Thoracic aorta (tissue), 2 donors: Measurements from ENCODE around the gene COL6A3. TPM values are rescaled to one million over a fixed set of nuclear protein-coding genes. Genes with fewer than 3 reads are reported as not detected.

ENCODE experiments used
- ATAC-seq: fragments of 150-250 bp; one replicate; pipeline ENCODE4 v1.8.0; 2017; ENCODE audit warnings: low read depth; ENCODE audit not compliant: insufficient number of reproducible peaks, low FRiP score
- DNase-seq: peaks from one replicate; pipeline ENCODE4 v3.0.0-alpha.2; 2020; ENCODE audit warnings: low spot score
- H3K27ac ChIP-seq, 2 donors: fragments of 200-600 bp; sonication (generic); 1 replicate in 1 of 2; 2 replicates in 1 of 2; pipeline ENCODE4 v1.5.1; 2016; ENCODE audit warnings: mild to moderate bottlenecking in 2 of 2, moderate library complexity in 2 of 2
- H3K27me3 ChIP-seq: fragments of 200-600 bp; sonication (generic); replicated peaks from 2 replicates; pipeline ENCODE4 v1.6.0; 2016; ENCODE audit warnings: mild to moderate bottlenecking; ENCODE audit not compliant: insufficient read depth
- H3K36me3 ChIP-seq: fragments of 200-600 bp; sonication (generic); one replicate; pipeline ENCODE4 v1.5.1; 2016
- H3K4me1 ChIP-seq, 2 donors: fragments of 200-600 bp; sonication (generic); 1 replicate in 1 of 2; 2 replicates in 1 of 2; pipeline versions ENCODE4 v1.5.1 to v1.6.0; 2016; ENCODE audit warnings: low read depth in 2 of 2, mild to moderate bottlenecking in 1 of 2; ENCODE audit not compliant: control insufficient read depth in 1 of 2
- H3K4me3 ChIP-seq: fragments of 200-600 bp; sonication (generic); 2 replicates; pipeline ENCODE4 v1.5.1; 2016; ENCODE audit warnings: mild to moderate bottlenecking
- H3K9me3 ChIP-seq: fragments of 200-600 bp; sonication (generic); 2 replicates; pipeline ENCODE4 v1.5.1; 2016
- total RNA-seq, 2 donors: library from RNA; depleted of rRNA; stranded (reverse); fragments of >200 nt; gene quantifications; one replicate each; pipeline versions ENCODE4 v1.1.0 to v1.2.3, GENCODE V29; 2016
- TF ChIP-seq, protein P1 (sequence below): fragments of 200-600 bp; sonication (generic); IDR thresholded peaks from one replicate; pipeline ENCODE4 v1.5.1; 2019; ENCODE audit warnings: antibody characterized with exemption

COL6A3 gene
- total RNA-seq, 2 donors from 2014 or later, result 118 to 155 TPM

DNA sequence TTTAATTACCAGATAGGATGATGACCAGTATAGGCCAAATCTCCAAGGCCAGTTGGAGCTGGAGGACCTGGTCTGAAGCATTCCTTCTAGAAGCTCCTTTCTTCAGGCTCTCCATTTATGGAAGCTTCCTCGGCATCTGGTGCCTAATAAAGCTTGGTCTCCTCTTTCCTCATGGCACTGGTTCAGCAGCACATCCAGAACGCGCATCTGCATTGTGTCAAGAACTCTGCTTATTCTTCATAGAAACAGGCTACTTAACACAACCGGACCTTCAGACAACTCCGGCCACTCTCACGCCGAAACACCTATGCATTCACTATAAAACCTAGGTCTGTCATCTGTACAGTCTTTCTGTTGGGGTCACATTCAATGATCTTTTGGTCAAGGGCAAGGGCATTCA is 99.8 kb downstream of the COL6A3 start:
- peak overlapping the region; percentile 94 to 98 for H3K27ac ChIP-seq
- no peaks in the 10 kb centered on the region for H3K9me3 ChIP-seq
- H3K4me1 ChIP-seq, result peaks cover 27 to 59% of the 10 kb centered on the region in 2 donors
- TF ChIP-seq, protein P1, sequence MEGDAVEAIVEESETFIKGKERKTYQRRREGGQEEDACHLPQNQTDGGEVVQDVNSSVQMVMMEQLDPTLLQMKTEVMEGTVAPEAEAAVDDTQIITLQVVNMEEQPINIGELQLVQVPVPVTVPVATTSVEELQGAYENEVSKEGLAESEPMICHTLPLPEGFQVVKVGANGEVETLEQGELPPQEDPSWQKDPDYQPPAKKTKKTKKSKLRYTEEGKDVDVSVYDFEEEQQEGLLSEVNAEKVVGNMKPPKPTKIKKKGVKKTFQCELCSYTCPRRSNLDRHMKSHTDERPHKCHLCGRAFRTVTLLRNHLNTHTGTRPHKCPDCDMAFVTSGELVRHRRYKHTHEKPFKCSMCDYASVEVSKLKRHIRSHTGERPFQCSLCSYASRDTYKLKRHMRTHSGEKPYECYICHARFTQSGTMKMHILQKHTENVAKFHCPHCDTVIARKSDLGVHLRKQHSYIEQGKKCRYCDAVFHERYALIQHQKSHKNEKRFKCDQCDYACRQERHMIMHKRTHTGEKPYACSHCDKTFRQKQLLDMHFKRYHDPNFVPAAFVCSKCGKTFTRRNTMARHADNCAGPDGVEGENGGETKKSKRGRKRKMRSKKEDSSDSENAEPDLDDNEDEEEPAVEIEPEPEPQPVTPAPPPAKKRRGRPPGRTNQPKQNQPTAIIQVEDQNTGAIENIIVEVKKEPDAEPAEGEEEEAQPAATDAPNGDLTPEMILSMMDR, result no peak
- DNase-seq (no peak), ATAC-seq (no peak)
- no peak overlapping the region for H3K4me3 ChIP-seq
- no peaks in the 10 kb centered on the region for H3K27me3 ChIP-seq
- H3K36me3 ChIP-seq, result no peaks in the 10 kb centered on the region

DNA sequence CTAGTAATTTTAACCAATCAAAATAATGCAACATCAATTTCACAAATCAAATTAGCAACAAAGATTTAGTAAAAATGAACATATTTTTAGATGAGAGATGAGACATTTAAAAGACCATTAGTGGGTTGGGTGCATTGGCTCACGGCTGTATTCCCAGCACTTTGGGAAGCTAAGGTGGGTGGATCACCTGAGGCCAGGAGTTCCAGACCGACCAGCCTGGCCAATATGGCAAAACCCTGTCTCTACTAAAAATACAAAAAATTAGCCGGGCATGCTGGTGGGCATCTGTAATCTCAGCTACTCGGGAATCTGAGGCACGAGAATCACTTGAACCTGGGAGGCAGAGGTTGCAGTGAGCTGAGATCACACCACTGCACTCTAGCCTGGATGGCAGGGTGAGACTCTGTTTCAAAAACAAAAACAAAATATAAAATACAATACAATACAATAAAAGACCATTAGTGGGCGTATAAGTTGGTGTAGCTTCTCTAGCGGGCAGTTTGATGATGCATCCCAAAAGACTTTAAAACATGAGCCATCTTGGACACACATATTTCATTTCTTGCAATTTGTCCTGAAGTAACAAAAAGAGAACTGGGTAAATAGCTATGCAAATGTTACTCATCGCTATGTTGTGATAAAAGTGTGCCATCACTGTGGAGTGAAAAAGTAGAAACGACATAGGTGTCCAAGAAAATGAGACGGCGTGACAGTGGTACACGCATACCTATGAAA is 101.8 kb downstream of the COL6A3 start:
- no peaks in the 10 kb centered on the region for H3K9me3 ChIP-seq
- DNase-seq (no peak), ATAC-seq (no peak)
- H3K36me3 ChIP-seq, result no peaks in the 10 kb centered on the region
- H3K4me1 ChIP-seq, result peaks cover 31 to 66% of the 10 kb centered on the region in 2 donors
- H3K27ac ChIP-seq, result peak overlapping the region in 1 of 2 donors; percentile 11
- TF ChIP-seq, protein P1, result no peak
- H3K27me3 ChIP-seq, result no peaks in the 10 kb centered on the region
- no peak overlapping the region for H3K4me3 ChIP-seq

DNA sequence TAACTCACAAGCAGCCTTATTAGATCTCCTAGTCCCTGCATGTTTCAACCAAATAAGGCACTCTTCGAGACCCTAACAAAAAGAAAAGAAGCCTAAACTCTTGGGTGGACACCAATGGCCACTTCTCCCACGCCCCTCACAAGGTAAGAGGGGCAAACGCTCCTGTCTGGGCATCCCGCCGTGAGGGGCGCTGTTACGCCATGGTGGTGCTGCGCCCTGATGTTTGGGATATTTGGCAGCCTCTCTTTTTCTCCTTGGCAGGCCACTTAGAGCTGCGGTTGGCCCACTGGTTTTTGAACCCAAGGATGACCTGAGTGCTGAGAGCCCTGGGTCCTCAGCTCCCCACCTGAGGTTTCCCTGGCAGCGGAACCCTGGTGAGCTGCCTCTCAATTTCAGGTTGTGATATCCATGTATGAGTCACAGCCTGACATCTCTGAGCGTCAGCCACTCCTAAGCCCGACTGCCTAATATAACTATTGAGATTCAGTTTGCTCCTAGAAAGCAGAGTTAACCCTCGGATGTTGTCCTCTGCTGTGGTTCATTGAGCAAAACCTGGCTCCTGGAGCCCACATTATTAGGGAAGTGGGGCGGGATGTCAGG is 103.3 kb downstream of the COL6A3 start:
- Histone ChIP-seq H3K27ac (peak overlapping the region in 1 of 2 donors; percentile 55), H3K36me3 (no peaks in the 10 kb centered on the region), H3K4me1 (peaks cover 26 to 60% of the 10 kb centered on the region in 2 donors), H3K4me3 (no peak overlapping the region), H3K9me3 (no peaks in the 10 kb centered on the region), H3K27me3 (no peaks in the 10 kb centered on the region)
- ATAC-seq (no peak), DNase-seq (no peak)
- TF ChIP-seq, protein P1, result no peak

DNA sequence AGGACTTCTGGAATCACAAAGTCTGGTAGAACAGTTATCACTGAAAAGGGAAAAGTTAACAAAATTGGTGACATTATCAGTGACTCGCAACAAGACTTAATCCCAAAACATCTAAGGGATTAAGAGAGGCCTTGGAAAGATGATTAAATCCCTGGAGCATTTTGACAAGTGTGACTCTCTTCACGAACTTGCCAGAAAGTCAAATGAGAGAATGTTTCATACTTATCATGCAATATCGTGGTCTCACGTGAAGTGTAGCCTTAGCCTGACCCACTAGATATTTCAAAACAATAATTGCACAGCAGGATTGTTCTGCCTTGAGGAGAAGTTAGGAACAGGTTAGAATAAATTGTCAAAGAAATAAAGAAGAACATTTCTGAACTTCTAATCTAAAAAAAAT is 104.5 kb downstream of the COL6A3 start:
- peaks cover 16 to 57% of the 10 kb centered on the region in 2 donors for H3K4me1 ChIP-seq
- no peaks in the 10 kb centered on the region for H3K27me3 ChIP-seq
- DNase-seq (no peak), ATAC-seq (no peak)
- peak overlapping the region; percentile 59 to 70 for H3K27ac ChIP-seq
- no peaks in the 10 kb centered on the region for H3K36me3 ChIP-seq
- TF ChIP-seq, protein P1, result no peak
- no peaks in the 10 kb centered on the region for H3K9me3 ChIP-seq
- H3K4me3 ChIP-seq, result no peak overlapping the region

DNA sequence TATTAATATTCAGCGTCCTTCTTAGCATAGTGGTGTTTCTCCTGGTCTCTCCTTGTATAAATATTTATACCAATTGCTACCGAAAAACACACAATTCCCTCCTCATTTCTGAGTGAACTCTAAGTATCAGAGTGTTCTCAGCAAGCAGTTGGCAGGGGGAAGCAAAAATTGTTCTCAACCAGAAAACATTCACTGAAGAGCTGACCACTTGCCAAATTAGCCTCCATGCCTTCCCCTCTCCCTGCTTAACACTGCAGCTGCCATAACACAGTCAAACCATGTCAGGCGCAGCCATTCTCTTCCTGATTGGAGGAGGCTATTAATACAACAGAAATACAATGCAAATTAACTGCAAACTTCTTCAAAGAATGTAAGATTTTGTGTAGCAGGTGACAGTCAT is 105.0 kb downstream of the COL6A3 start:
- peak overlapping the region; percentile 59 to 70 for H3K27ac ChIP-seq
- DNase-seq (no peak), ATAC-seq (no peak)
- H3K4me3 ChIP-seq, result no peak overlapping the region
- H3K9me3 ChIP-seq, result no peaks in the 10 kb centered on the region
- no peaks in the 10 kb centered on the region for H3K36me3 ChIP-seq
- H3K27me3 ChIP-seq, result no peaks in the 10 kb centered on the region
- TF ChIP-seq, protein P1, result no peak
- H3K4me1 ChIP-seq, result peaks cover 16 to 54% of the 10 kb centered on the region in 2 donors
